Right lung (tissue), 5 donors: ENCODE measurements around the gene ANKRD12. TPM values are rescaled to one million over a fixed set of nuclear protein-coding genes. Genes with fewer than 3 reads are reported as not detected.
A peak's percentile ranks its signal among the peaks of the same experiment; 100 is the strongest.

ENCODE experiments used
- DNase-seq, 2 donors: peaks; one replicate each; pipeline ENCODE4 v3.0.0-alpha.2; 2013
- polyA plus RNA-seq, 5 donors: library from polyadenylated mRNA; unstranded; fragments of 120-200 nt; gene quantifications; one replicate each; pipeline versions ENCODE4 v1.2.1 to v1.2.3, GENCODE V29; 2013; ENCODE audit warnings: inconsistent platforms in 1 of 5, low replicate concordance in 1 of 5; ENCODE audit not compliant: insufficient read length in 5 of 5, insufficient read depth in 1 of 5

The ANKRD12 gene
- polyA plus RNA-seq, 5 donors, result 14.3 to 35.4 (median 32.7) TPM

- no peak for DNase-seq
Measured at GRCh38 chr18:9105420-9105819, 31.2 kb upstream of the ANKRD12 start.

GRCh38 chr18:9106094-9106493 is 30.5 kb upstream of the ANKRD12 start:
- no peak for DNase-seq

- no peak for DNase-seq
Measured at GRCh38 chr18:9106800-9107584, 29.6 kb upstream of the ANKRD12 start.

GRCh38 chr18:9108911-9109310 is 27.7 kb upstream of the ANKRD12 start:
- no peak for DNase-seq

- no peak for DNase-seq
Measured at GRCh38 chr18:9109523-9109922, 27.1 kb upstream of the ANKRD12 start.

GRCh38 chr18:9113468-9114149 is 23.0 kb upstream of the ANKRD12 start:
- no peak for DNase-seq

GRCh38 chr18:9115984-9116383 is 20.6 kb upstream of the ANKRD12 start:
- DNase-seq, result no peak

- no peak for DNase-seq
Measured at GRCh38 chr18:9117980-9118841, 18.4 kb upstream of the ANKRD12 start.

- no peak for DNase-seq
Measured at GRCh38 chr18:9120796-9121195, 15.8 kb upstream of the ANKRD12 start.

GRCh38 chr18:9123520-9123919 is 13.1 kb upstream of the ANKRD12 start:
- no peak for DNase-seq

- no peak for DNase-seq
Measured at GRCh38 chr18:9124824-9125223, 11.8 kb upstream of the ANKRD12 start.

- no peak for DNase-seq
Measured at GRCh38 chr18:9126337-9126736, 10.2 kb upstream of the ANKRD12 start.

GRCh38 chr18:9130195-9130594 is 6.4 kb upstream of the ANKRD12 start:
- no peak for DNase-seq

- DNase-seq, result no peak
Measured at GRCh38 chr18:9130806-9131205, 5.8 kb upstream of the ANKRD12 start.

GRCh38 chr18:9132628-9133027 is 4.0 kb upstream of the ANKRD12 start:
- no peak for DNase-seq

- DNase-seq, result no peak
Measured at GRCh38 chr18:9133225-9133624, 3.4 kb upstream of the ANKRD12 start.

GRCh38 chr18:9135081-9135911 is 1.3 kb upstream of the ANKRD12 start:
- DNase-seq, result no peak

GRCh38 chr18:9135912-9136314 is 668 bp upstream of the ANKRD12 start:
- DNase-seq, result peak in 1 of 2 donors; percentile 18

GRCh38 chr18:9137168-9138066 is 836 bp downstream of the ANKRD12 start:
- peak; percentile 60 to 70 for DNase-seq

GRCh38 chr18:9139400-9140039 is 2.9 kb downstream of the ANKRD12 start:
- no peak for DNase-seq
